H9 (cell line): Measurements from ENCODE around the gene CD180. TPM values are rescaled to one million over a fixed set of nuclear protein-coding genes. Genes with fewer than 3 reads are reported as not detected.

Experiments used
- DNase-seq: peaks from one replicate; pipeline ENCODE4 v3.0.0-alpha.2; 2017
- H2AFZ ChIP-seq: one replicate; pipeline ENCODE4 v1.6.1; 2013; ENCODE audit warnings: mild to moderate bottlenecking, low read length, control low read depth, moderate library complexity
- H2AK5ac ChIP-seq: 2 replicates; pipeline ENCODE4 v1.6.1; 2013; ENCODE audit warnings: low read length, control low read depth, mixed read lengths; ENCODE audit not compliant: insufficient read length
- H2BK120ac ChIP-seq: one replicate; pipeline ENCODE4 v1.6.1; 2013; ENCODE audit warnings: low read depth, mild to moderate bottlenecking, low read length, control low read depth, inconsistent platforms; ENCODE audit not compliant: poor library complexity, severe bottlenecking
- H2BK12ac ChIP-seq: 2 replicates; pipeline ENCODE4 v1.6.1; 2013; ENCODE audit warnings: low read length, control low read depth, mixed read lengths, low read depth; ENCODE audit not compliant: insufficient read length
- H2BK15ac ChIP-seq: 2 replicates; pipeline ENCODE4 v1.6.1; 2013; ENCODE audit warnings: low read depth, low read length, control low read depth
- H2BK20ac ChIP-seq: one replicate; pipeline ENCODE4 v1.6.1; 2013; ENCODE audit warnings: low read depth, mild to moderate bottlenecking, low read length, control low read depth, inconsistent platforms; ENCODE audit not compliant: poor library complexity, severe bottlenecking
- H2BK5ac ChIP-seq: 2 replicates; pipeline ENCODE4 v1.6.1; 2013; ENCODE audit warnings: low read length, control low read depth, mixed read lengths; ENCODE audit not compliant: insufficient read length
- H3K14ac ChIP-seq: 2 replicates; pipeline ENCODE4 v1.6.1; 2013; ENCODE audit warnings: low read length, control low read depth; ENCODE audit not compliant: insufficient read depth
- H3K18ac ChIP-seq: 2 replicates; pipeline ENCODE4 v1.6.1; 2013; ENCODE audit warnings: low read depth, mild to moderate bottlenecking, mixed read lengths, low read length, control low read depth; ENCODE audit not compliant: insufficient read length
- H3K23ac ChIP-seq: 2 replicates; pipeline ENCODE4 v1.6.1; 2013; ENCODE audit warnings: low read length, control low read depth, mixed read lengths, low read depth; ENCODE audit not compliant: insufficient read length
- H3K23me2 ChIP-seq: 2 replicates; pipeline ENCODE4 v1.6.1; 2013; ENCODE audit warnings: low read depth, mild to moderate bottlenecking, mixed read lengths, low read length, control low read depth; ENCODE audit not compliant: insufficient read length, poor library complexity, severe bottlenecking
- H3K27ac ChIP-seq: 2 replicates; pipeline ENCODE4 v1.5.1; 2013; ENCODE audit warnings: low read length, control low read depth, mixed read lengths, low read depth; ENCODE audit not compliant: insufficient read length
- H3K27me3 ChIP-seq: 2 replicates; pipeline ENCODE4 v1.6.1; 2013; ENCODE audit warnings: low read length, control low read depth, inconsistent platforms; ENCODE audit not compliant: insufficient read depth
- H3K4ac ChIP-seq: 2 replicates; pipeline ENCODE4 v1.6.1; 2013; ENCODE audit warnings: low read depth, mild to moderate bottlenecking, control low read depth, inconsistent platforms, low read length, moderate library complexity
- H3K4me1 ChIP-seq: 2 replicates; pipeline ENCODE4 v1.6.1; 2013; ENCODE audit warnings: low read length, control low read depth, inconsistent platforms; ENCODE audit not compliant: insufficient read depth
- H3K4me2 ChIP-seq: 2 replicates; pipeline ENCODE4 v1.6.1; 2013; ENCODE audit warnings: low read length, control low read depth, mixed read lengths; ENCODE audit not compliant: insufficient read length, insufficient read depth
- H3K56ac ChIP-seq: 2 replicates; pipeline ENCODE4 v1.6.1; 2013; ENCODE audit warnings: low read depth, mild to moderate bottlenecking, mixed read lengths, low read length, control low read depth; ENCODE audit not compliant: insufficient read length
- H3K79me1 ChIP-seq: 2 replicates; pipeline ENCODE4 v1.6.1; 2013; ENCODE audit warnings: low read depth, mild to moderate bottlenecking, moderate library complexity, low read length, control low read depth, inconsistent platforms; ENCODE audit not compliant: insufficient read depth, poor library complexity, severe bottlenecking
- H3K79me2 ChIP-seq: 2 replicates; pipeline ENCODE4 v1.6.1; 2013; ENCODE audit warnings: low read length, control low read depth, inconsistent platforms; ENCODE audit not compliant: insufficient read depth
- H3K9ac ChIP-seq: 2 replicates; pipeline ENCODE4 v1.6.1; 2013; ENCODE audit warnings: low read length, control low read depth, mixed read lengths; ENCODE audit not compliant: insufficient read length; ENCODE audit errors: extremely low read depth
- H3K9me3 ChIP-seq: one replicate; pipeline ENCODE4 v1.6.1; 2013; ENCODE audit warnings: low read depth, low read length, inconsistent platforms; ENCODE audit not compliant: control insufficient read depth
- H3T11ph ChIP-seq: one replicate; pipeline ENCODE4 v1.6.1; 2013; ENCODE audit warnings: mild to moderate bottlenecking, low read length, control low read depth, inconsistent platforms
- H4K20me1 ChIP-seq: one replicate; pipeline ENCODE4 v1.6.1; 2013; ENCODE audit not compliant: control insufficient read depth, insufficient read length, insufficient read depth
- H4K5ac ChIP-seq: 2 replicates; pipeline ENCODE4 v1.6.1; 2013; ENCODE audit warnings: low read depth, mild to moderate bottlenecking, mixed read lengths, low read length, control low read depth; ENCODE audit not compliant: insufficient read length
- H4K8ac ChIP-seq: replicated peaks from 2 replicates; pipeline ENCODE4 v1.6.1; 2013; ENCODE audit warnings: low read length, control low read depth, mixed read lengths, low read depth; ENCODE audit not compliant: insufficient read length
- H4K91ac ChIP-seq: 2 replicates; pipeline ENCODE4 v1.6.1; 2013; ENCODE audit warnings: low read depth, mild to moderate bottlenecking, moderate library complexity, mixed read lengths, low read length, control low read depth; ENCODE audit not compliant: insufficient read length
- H3K27ac Mint-ChIP-seq, 3 experiments: 2 replicates in 2 of 3; 3 replicates in 1 of 3; pipeline ENCODE4 v1.8.0; 2020 to 2021; ENCODE audit warnings: mixed read lengths in 3 of 3, mild to moderate bottlenecking in 1 of 3, moderate library complexity in 1 of 3
- H3K27me3 Mint-ChIP-seq: 2 replicates; pipeline ENCODE4 v1.8.0; 2021; ENCODE audit warnings: low read depth, mild to moderate bottlenecking, moderate library complexity, mixed read lengths
- H3K36me3 Mint-ChIP-seq, 3 experiments: 2 replicates in 2 of 3; 3 replicates in 1 of 3; pipeline ENCODE4 v1.8.0; 2020 to 2021; ENCODE audit warnings: low read depth in 3 of 3, mixed read lengths in 3 of 3; ENCODE audit not compliant: insufficient read depth in 1 of 3
- H3K4me1 Mint-ChIP-seq, 2 experiments: 2 replicates each; pipeline ENCODE4 v1.8.0; 2020; ENCODE audit warnings: mixed read lengths in 2 of 2
- H3K4me3 Mint-ChIP-seq, 2 experiments: 2 replicates in 1 of 2; 3 replicates in 1 of 2; pipeline ENCODE4 v1.8.0; 2020 to 2021; ENCODE audit warnings: mild to moderate bottlenecking in 2 of 2, mixed read lengths in 2 of 2, moderate library complexity in 1 of 2
- H3K9me3 Mint-ChIP-seq, 2 experiments: 2 replicates in 1 of 2; 3 replicates in 1 of 2; pipeline ENCODE4 v1.8.0; 2020; ENCODE audit warnings: mild to moderate bottlenecking in 2 of 2, mixed read lengths in 2 of 2, moderate library complexity in 1 of 2
- WGBS: extraction: QIAGEN DNeasy Blood & Tissue Kit; methylation state at CpG from one replicate; pipeline ENCODE4 v1.1.7; 2013; ENCODE audit warnings: missing lambda C conversion rate, low lambda C conversion rate, mixed read lengths; ENCODE audit not compliant: insufficient read length; ENCODE audit errors: extremely low coverage; 5-methylcytosine and 5-hydroxymethylcytosine counted together
- total RNA-seq: library from RNA; stranded (reverse); gene quantifications from 2 replicates; pipeline ENCODE4 v1.2.1, GENCODE V29; 2021
- TF ChIP-seq, protein P1 (sequence below): fragments of 200-600 bp; sonication (generic); conservative IDR thresholded peaks from 3 replicates; pipeline ENCODE4 v1.8.0; 2021; ENCODE audit warnings: antibody characterized with exemption, mild to moderate bottlenecking

Gene CD180
- total RNA-seq, 1 experiment from 2014 or later = not detected

DNA sequence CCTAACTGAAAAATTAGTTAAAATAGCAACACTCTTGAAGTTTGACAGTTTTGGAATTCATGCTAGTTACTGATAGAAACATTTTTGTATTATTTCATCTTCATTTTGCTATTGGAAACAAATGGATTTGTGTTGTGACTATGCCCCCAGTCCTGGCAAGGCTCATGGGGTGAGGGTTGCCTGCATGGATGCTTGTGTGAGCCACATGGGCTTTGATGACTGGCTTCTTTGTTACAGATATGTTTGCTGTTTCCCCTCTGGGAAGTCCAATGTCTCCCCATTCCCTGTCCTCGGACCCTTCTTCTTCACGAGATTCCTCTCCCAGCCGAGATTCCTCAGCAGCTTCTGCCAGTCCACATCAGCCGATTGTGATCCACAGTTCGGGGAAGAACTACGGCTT, 44.2 kb downstream of the CD180 start:
- H3K23me2 ChIP-seq = no peaks in the 10 kb centered on the region
- H3K27ac ChIP-seq = no peak overlapping the region
- no peak overlapping the region for H2BK20ac ChIP-seq
- H4K20me1 ChIP-seq = no peaks in the 10 kb centered on the region
- no peak overlapping the region for H3K14ac ChIP-seq
- H4K8ac ChIP-seq = no peak overlapping the region
- WGBS = no CpG with 5 or more reads among the region's 6 CpGs
- no peaks in the 10 kb centered on the region for H3K9me3 Mint-ChIP-seq
- H3K27me3 ChIP-seq = no peaks in the 10 kb centered on the region
- H3T11ph ChIP-seq = no peak overlapping the region
- no peaks in the 10 kb centered on the region for H3K4me1 ChIP-seq
- no peak overlapping the region for H3K4ac ChIP-seq
- no peak overlapping the region for H3K4me3 Mint-ChIP-seq
- no peak overlapping the region for H4K5ac ChIP-seq
- no peak overlapping the region for H2BK12ac ChIP-seq
- H3K27me3 Mint-ChIP-seq = no peaks in the 10 kb centered on the region
- H2AK5ac ChIP-seq = no peak overlapping the region
- peaks cover 0 to 8% of the 10 kb centered on the region in 2 experiments; a peak in 2 of 4 replicates for H3K4me1 Mint-ChIP-seq
- H3K23ac ChIP-seq = no peak overlapping the region
- H3K56ac ChIP-seq = no peak overlapping the region
- H2BK15ac ChIP-seq = no peak overlapping the region
- H3K4me2 ChIP-seq = no peak overlapping the region
- H2BK5ac ChIP-seq = no peak overlapping the region
- no peak overlapping the region for H2AFZ ChIP-seq
- no peaks in the 10 kb centered on the region for H3K36me3 Mint-ChIP-seq
- TF ChIP-seq, protein P1, sequence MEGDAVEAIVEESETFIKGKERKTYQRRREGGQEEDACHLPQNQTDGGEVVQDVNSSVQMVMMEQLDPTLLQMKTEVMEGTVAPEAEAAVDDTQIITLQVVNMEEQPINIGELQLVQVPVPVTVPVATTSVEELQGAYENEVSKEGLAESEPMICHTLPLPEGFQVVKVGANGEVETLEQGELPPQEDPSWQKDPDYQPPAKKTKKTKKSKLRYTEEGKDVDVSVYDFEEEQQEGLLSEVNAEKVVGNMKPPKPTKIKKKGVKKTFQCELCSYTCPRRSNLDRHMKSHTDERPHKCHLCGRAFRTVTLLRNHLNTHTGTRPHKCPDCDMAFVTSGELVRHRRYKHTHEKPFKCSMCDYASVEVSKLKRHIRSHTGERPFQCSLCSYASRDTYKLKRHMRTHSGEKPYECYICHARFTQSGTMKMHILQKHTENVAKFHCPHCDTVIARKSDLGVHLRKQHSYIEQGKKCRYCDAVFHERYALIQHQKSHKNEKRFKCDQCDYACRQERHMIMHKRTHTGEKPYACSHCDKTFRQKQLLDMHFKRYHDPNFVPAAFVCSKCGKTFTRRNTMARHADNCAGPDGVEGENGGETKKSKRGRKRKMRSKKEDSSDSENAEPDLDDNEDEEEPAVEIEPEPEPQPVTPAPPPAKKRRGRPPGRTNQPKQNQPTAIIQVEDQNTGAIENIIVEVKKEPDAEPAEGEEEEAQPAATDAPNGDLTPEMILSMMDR = no peak
- H3K79me1 ChIP-seq = no peaks in the 10 kb centered on the region
- no peak for DNase-seq
- H3K27ac Mint-ChIP-seq = no peak overlapping the region
- H4K91ac ChIP-seq = no peak overlapping the region
- H2BK120ac ChIP-seq = no peak overlapping the region
- no peak overlapping the region for H3K9ac ChIP-seq
- H3K18ac ChIP-seq = no peak overlapping the region
- no peaks in the 10 kb centered on the region for H3K9me3 ChIP-seq
- no peaks in the 10 kb centered on the region for H3K79me2 ChIP-seq
